Measurements from ENCODE around the gene PSMD8.
"Not testable (repeated sequence)": the region's sequence is repeated elsewhere in the genome, so short reads cannot be mapped to it uniquely, and the experiment has no call there.

Gene PSMD8

GRCh38 chr19:38411041-38411712, 36.8 kb downstream of the PSMD8 start:
- DNase-seq (ENCODE audit: low spot score): no peak

- DNase-seq (ENCODE audit: low spot score): not testable (repeated sequence)
Observed at GRCh38 chr19:38411898-38412297, 37.5 kb downstream of the PSMD8 start.

GRCh38 chr19:38412491-38412890, 38.1 kb downstream of the PSMD8 start:
- no peak for DNase-seq (ENCODE audit: low spot score)

GRCh38 chr19:38412961-38413360, 38.6 kb downstream of the PSMD8 start:
- DNase-seq (ENCODE audit: low spot score): no peak

GRCh38 chr19:38413416-38413815, 39.0 kb downstream of the PSMD8 start:
- no peak for DNase-seq (ENCODE audit: low spot score)

GRCh38 chr19:38417146-38417543, 42.8 kb downstream of the PSMD8 start:
- no peak for DNase-seq (ENCODE audit: low spot score)

GRCh38 chr19:38417544-38418506, 43.5 kb downstream of the PSMD8 start:
- DNase-seq (ENCODE audit: low spot score): no peak

- no peak for DNase-seq (ENCODE audit: low spot score)
Observed at GRCh38 chr19:38420935-38421334, 46.6 kb downstream of the PSMD8 start.

- no peak for DNase-seq (ENCODE audit: low spot score)
Observed at GRCh38 chr19:38421856-38422255, 47.5 kb downstream of the PSMD8 start.

GRCh38 chr19:38422438-38422837, 48.1 kb downstream of the PSMD8 start:
- no peak for DNase-seq (ENCODE audit: low spot score)

GRCh38 chr19:38424272-38424671, 49.9 kb downstream of the PSMD8 start:
- no peak for DNase-seq (ENCODE audit: low spot score)

GRCh38 chr19:38425222-38425809, 50.9 kb downstream of the PSMD8 start:
- DNase-seq (ENCODE audit: low spot score): no peak

GRCh38 chr19:38425810-38426466, 51.6 kb downstream of the PSMD8 start, which contains the start of gene RASGRP4:
Gene RASGRP4, minus strand, starts transcription at chr19:38426219. Its CDS starts 128 bp downstream, at chr19:38426091.
- no peak for DNase-seq (ENCODE audit: low spot score)

- not testable (repeated sequence) for DNase-seq (ENCODE audit: low spot score)
Observed at GRCh38 chr19:38427035-38427677, 52.8 kb downstream of the PSMD8 start.

GRCh38 chr19:38429055-38429810, 54.9 kb downstream of the PSMD8 start:
- DNase-seq (ENCODE audit: low spot score): no peak

- DNase-seq (ENCODE audit: low spot score): no peak
Observed at GRCh38 chr19:38429811-38430156, 55.4 kb downstream of the PSMD8 start.

GRCh38 chr19:38430931-38431330, 56.6 kb downstream of the PSMD8 start:
- no peak for DNase-seq (ENCODE audit: low spot score)

- DNase-seq (ENCODE audit: low spot score): no peak
Observed at GRCh38 chr19:38433268-38433733, 58.9 kb downstream of the PSMD8 start, which contains the start of gene RYR1. Gene RYR1, plus strand, starts transcription at chr19:38433691. Its CDS starts 139 bp downstream, at chr19:38433830.
